Activated naive CD4-positive, alpha-beta T cell treated with anti-CD3 and anti-CD28 coated beads, Interleukin-2, amount 10 ng/mL, durations not matched to agents 7 days and 5 days (primary cell): ENCODE measurements around the gene PLIN1.
"Not testable (repeated sequence)": the region's sequence is repeated elsewhere in the genome, so short reads cannot be mapped to it uniquely, and the experiment has no call there.

ENCODE experiments used
- CTCF ChIA-PET: fragments of 350-600 bp; sonication (Branson Sonifier 250); formaldehyde crosslinking; loops from one replicate; lab custom pipeline; 2021; ENCODE audit warnings: antibody characterized with exemption; lab: Charles Lee
- DNase-seq: peaks from one replicate; pipeline ENCODE4 v3.0.0-alpha.2; 2020
- H3K27ac Mint-ChIP-seq: one replicate; pipeline ENCODE4 v1.8.0; 2021; ENCODE audit warnings: mild to moderate bottlenecking, moderate library complexity, mixed read lengths
- H3K27me3 Mint-ChIP-seq: one replicate; pipeline ENCODE4 v1.8.0; 2021; ENCODE audit warnings: mild to moderate bottlenecking, mixed read lengths
- H3K36me3 Mint-ChIP-seq: one replicate; pipeline ENCODE4 v1.8.0; 2021; ENCODE audit warnings: mixed read lengths
- H3K4me1 Mint-ChIP-seq: one replicate; pipeline ENCODE4 v1.8.0; 2021; ENCODE audit warnings: mixed read lengths
- H3K4me3 Mint-ChIP-seq: one replicate; pipeline ENCODE4 v1.8.0; 2021; ENCODE audit warnings: mild to moderate bottlenecking, moderate library complexity, mixed read lengths
- H3K9me3 Mint-ChIP-seq: one replicate; pipeline ENCODE4 v1.8.0; 2021; ENCODE audit warnings: mixed read lengths

Gene PLIN1, protein sequence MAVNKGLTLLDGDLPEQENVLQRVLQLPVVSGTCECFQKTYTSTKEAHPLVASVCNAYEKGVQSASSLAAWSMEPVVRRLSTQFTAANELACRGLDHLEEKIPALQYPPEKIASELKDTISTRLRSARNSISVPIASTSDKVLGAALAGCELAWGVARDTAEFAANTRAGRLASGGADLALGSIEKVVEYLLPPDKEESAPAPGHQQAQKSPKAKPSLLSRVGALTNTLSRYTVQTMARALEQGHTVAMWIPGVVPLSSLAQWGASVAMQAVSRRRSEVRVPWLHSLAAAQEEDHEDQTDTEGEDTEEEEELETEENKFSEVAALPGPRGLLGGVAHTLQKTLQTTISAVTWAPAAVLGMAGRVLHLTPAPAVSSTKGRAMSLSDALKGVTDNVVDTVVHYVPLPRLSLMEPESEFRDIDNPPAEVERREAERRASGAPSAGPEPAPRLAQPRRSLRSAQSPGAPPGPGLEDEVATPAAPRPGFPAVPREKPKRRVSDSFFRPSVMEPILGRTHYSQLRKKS

DNA sequence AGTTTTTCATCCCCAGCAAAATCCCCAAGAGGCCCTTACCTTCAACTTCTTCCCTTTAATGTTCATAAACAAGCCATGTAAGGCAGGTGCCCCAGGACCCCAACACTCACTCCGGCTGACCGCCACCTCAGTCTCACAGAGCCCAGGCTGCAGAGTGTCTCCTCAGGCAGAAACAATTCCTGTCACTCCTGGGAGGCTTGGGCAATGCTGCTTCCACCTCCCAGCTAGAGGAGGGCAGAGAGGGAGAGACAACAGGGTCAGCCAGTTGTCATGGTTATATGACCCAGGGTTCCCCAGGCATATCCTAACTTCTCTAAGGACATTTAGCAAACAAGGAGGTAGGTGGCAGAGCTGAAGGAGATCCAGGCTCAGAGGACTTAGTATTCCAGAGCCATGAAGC is at the start of gene PLIN1:
Gene PLIN1 (minus strand): TSS at position 156 of the 400 bp plus-strand sequence. CDS start 1,878 bp downstream, outside the sequence.
- H3K27me3 Mint-ChIP-seq: peaks cover 10% of the 10 kb centered on the region
- DNase-seq: no peak
- H3K4me1 Mint-ChIP-seq: no peaks in the 10 kb centered on the region
- H3K27ac Mint-ChIP-seq: no peak within 1 kb of the TSS
- H3K36me3 Mint-ChIP-seq: no peaks in the 10 kb centered on the region
- H3K9me3 Mint-ChIP-seq: no peaks in the 10 kb centered on the region
- no peak within 1 kb of the TSS for H3K4me3 Mint-ChIP-seq
- CTCF ChIA-PET: no interaction called here

DNA sequence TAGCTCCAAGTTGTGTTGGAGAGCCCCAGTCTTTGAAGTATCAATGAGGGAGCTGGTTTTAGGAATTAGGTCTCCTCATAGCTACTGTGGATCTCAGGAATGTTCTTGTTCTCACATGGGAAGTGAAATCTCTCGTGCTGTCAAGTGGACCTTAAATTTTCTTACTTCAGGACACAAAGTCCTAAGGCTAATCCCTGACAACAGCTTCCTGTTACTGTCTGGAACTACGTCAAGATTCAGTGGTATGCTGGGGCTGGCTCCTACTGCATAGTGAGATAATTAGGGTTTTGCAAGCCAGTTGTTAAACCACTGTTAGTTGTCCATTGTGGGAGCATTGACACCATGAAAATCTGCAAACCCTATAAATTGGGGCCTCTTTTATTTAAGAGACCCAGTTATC is 49.1 kb upstream of the PLIN1 start:
- Mint-ChIP-seq H3K27me3 (peaks cover 23% of the 10 kb centered on the region), H3K4me3 (no peak overlapping the region), H3K9me3 (peaks cover 3% of the 10 kb centered on the region), H3K27ac (no peak overlapping the region), H3K4me1 (no peaks in the 10 kb centered on the region), H3K36me3 (no peaks in the 10 kb centered on the region)
- CTCF ChIA-PET: no interaction called here
- DNase-seq: no peak

DNA sequence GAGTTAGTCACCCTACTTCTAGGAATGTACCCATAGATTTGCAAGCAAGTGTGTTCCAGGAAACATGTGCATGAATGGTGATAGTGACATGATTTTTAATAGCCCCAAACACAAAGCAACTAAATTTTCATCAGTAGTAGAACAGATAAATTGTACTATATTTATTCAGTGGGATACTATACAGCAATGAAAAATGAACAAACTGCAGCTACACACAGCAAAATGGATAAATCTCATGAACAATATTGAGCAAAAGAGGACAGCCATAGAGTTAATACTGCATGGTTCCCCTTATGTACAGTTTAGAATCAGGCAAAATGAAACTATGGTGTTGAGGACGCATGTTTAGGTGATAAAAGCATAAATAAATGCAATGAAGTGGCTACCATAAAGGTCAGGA is 45.9 kb upstream of the PLIN1 start:
- H3K36me3 Mint-ChIP-seq: no peaks in the 10 kb centered on the region
- CTCF ChIA-PET: no interaction called here
- no peak overlapping the region for H3K4me3 Mint-ChIP-seq
- peaks cover 3% of the 10 kb centered on the region for H3K9me3 Mint-ChIP-seq
- H3K27ac Mint-ChIP-seq: no peak overlapping the region
- H3K27me3 Mint-ChIP-seq: peaks cover 21% of the 10 kb centered on the region
- DNase-seq: no peak
- no peaks in the 10 kb centered on the region for H3K4me1 Mint-ChIP-seq

DNA sequence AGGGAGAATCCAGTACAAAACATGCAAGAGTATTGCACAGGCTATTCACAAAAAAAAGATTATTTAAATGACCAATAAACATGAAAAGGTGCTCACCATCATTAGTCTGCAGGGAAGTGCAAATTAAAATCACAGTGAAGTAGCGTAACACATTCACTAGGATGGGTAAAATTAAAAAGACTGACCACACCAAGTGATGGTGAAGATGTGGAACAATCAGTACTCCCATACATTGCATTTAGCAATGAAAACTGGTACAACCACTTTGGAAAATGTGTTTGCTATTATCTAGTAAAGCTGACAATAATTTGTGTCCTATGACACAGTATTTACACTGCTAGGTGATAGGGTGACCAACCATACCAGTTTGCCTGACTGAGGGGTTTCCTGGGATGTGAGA is 45.5 kb upstream of the PLIN1 start:
- no peaks in the 10 kb centered on the region for H3K4me1 Mint-ChIP-seq
- CTCF ChIA-PET: no interaction called here
- peaks cover 25% of the 10 kb centered on the region for H3K27me3 Mint-ChIP-seq
- H3K4me3 Mint-ChIP-seq: no peak overlapping the region
- H3K27ac Mint-ChIP-seq: no peak overlapping the region
- H3K36me3 Mint-ChIP-seq: no peaks in the 10 kb centered on the region
- DNase-seq: no peak
- peaks cover 3% of the 10 kb centered on the region for H3K9me3 Mint-ChIP-seq

DNA sequence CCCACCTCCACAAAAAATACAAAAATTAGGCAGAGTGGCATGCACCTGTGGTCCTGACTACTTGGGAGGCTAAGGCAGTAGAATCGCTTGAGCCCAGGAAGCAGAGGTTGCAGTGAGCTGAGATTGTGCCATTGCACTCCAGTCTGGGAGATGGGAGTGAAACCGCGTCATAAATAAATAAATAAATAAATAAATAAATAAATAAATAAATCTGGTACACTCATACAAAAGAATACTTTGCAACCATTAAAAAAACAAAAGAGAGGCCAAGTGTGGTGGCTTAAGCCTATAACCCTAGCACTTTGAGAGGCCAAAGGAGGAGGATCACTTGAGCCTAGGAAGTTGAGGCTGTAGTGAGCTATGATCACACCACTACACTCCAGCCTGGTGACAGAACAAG is 43.9 kb upstream of the PLIN1 start:
- CTCF ChIA-PET: interaction anchor here (0.9 to 1.2 kb wide), 2 partner anchors 20 to 38 kb away, joined by 3 to 5 read pairs; no protein-coding TSS in a partner anchor
- Mint-ChIP-seq H3K9me3 (peaks cover 3% of the 10 kb centered on the region), H3K36me3 (no peaks in the 10 kb centered on the region), H3K27ac (no peak overlapping the region), H3K4me1 (no peaks in the 10 kb centered on the region), H3K27me3 (peaks cover 22% of the 10 kb centered on the region), H3K4me3 (no peak overlapping the region)
- DNase-seq: no peak

DNA sequence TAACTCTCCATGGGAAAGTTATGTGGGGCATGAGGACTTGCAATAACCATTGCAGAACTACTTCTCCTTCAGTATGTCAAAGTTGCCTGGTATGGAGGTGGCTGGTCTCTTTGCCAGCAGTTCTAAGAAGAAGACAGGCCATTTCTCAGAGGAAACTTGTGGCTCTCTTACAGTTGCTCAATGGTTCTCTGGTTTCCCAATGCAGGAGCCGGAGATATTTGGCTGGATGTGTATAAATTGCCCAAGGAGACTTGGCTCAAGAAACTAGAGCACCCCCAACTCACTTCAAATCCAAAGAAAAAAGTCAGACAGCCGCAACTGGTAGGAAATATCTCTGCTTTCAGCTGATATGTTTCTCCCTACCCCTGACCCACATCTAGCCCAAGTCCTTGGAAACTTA is 35.6 kb upstream of the PLIN1 start:
- no peak overlapping the region for H3K4me3 Mint-ChIP-seq
- H3K4me1 Mint-ChIP-seq: no peaks in the 10 kb centered on the region
- H3K9me3 Mint-ChIP-seq: no peaks in the 10 kb centered on the region
- peaks cover 10% of the 10 kb centered on the region for H3K27me3 Mint-ChIP-seq
- no peak overlapping the region for H3K27ac Mint-ChIP-seq
- CTCF ChIA-PET: no interaction called here
- no peaks in the 10 kb centered on the region for H3K36me3 Mint-ChIP-seq
- no peak for DNase-seq

DNA sequence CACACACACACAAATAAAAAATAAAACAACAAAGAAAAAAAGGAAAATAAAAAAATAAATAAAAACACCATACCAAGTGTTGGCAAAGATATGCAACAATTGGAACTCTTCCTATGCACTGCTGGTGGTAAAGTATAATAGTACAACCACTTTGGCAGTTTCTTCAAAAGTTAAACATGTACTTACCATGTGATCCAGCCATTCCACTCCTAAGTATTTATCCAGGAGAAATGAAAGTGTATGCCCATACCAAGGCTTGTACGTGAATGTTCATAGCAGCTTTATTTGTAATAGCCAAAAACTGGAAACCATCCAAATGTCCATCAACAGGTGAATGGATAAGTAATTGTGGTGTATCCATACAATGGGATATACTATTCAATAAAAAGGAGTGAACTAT is 28.4 kb upstream of the PLIN1 start:
- no peaks in the 10 kb centered on the region for H3K9me3 Mint-ChIP-seq
- H3K27ac Mint-ChIP-seq: no peak overlapping the region
- CTCF ChIA-PET: no interaction called here
- no peak for DNase-seq
- H3K4me3 Mint-ChIP-seq: no peak overlapping the region
- no peaks in the 10 kb centered on the region for H3K36me3 Mint-ChIP-seq
- no peaks in the 10 kb centered on the region for H3K4me1 Mint-ChIP-seq
- peaks cover 32% of the 10 kb centered on the region for H3K27me3 Mint-ChIP-seq

DNA sequence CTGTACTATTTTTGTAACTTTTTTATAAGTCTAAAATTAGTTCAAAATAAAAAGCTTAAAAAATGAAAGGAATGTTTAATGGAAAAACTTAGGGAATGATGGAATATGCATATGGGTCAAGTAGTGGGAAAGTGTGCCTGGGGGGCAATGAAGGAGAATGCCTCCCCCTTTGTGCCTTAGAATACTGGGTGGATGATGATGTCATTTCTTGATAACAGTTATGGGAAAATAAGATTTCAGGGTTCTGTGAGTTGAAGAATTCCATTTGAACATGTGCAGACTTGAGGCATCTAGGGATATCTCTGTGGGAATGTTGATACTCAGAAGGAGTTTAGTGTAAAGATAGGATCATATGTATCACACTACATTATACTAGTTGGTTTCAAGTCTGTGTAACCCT is 25.2 kb upstream of the PLIN1 start:
- DNase-seq: no peak
- no peaks in the 10 kb centered on the region for H3K4me1 Mint-ChIP-seq
- H3K9me3 Mint-ChIP-seq: no peaks in the 10 kb centered on the region
- no peak overlapping the region for H3K4me3 Mint-ChIP-seq
- H3K36me3 Mint-ChIP-seq: no peaks in the 10 kb centered on the region
- CTCF ChIA-PET: no interaction called here
- no peak overlapping the region for H3K27ac Mint-ChIP-seq
- H3K27me3 Mint-ChIP-seq: peaks cover 52% of the 10 kb centered on the region

DNA sequence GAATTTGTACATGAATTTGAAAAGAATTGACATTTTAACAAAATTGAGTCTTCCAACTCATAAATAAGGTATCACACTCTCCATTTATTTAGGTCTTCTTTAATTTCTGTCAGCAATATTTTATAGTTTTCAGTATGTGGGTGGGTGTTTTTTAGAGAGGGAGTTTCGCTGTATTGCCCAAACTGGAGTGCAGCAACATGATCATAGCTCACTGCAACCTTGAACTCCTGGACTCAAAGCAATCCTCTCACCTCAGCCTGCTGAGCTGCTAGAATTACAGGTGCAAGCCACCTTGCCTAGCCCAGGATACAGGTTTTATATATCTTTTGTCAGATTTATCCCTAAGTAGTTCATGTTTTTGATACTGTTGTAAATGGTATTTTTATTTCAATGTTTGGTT is 16.0 kb upstream of the PLIN1 start:
- Mint-ChIP-seq H3K9me3 (no peaks in the 10 kb centered on the region), H3K27ac (no peak overlapping the region), H3K27me3 (peaks cover 38% of the 10 kb centered on the region), H3K4me1 (peaks cover 10% of the 10 kb centered on the region), H3K36me3 (no peaks in the 10 kb centered on the region), H3K4me3 (no peak overlapping the region)
- CTCF ChIA-PET: no interaction called here
- no peak for DNase-seq

DNA sequence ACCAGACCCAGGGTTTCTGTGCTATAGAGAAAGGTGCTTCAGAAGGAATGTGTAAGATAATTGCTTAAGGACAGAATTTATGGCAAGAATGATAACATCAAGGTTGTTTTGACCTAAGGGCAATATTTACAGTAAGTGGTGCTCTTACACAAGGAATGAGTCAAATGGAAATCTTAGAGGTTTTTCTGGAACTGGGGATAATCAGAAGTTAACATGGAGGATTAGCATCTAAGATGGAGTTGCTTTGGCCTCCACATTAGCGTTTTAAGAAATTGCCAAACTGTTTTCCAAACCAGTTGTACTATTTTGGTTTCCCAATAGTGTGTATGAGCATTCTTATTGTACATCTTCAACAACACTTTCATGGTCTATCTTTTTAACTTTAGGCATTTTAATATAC is 14.5 kb upstream of the PLIN1 start:
- Mint-ChIP-seq H3K9me3 (no peaks in the 10 kb centered on the region), H3K27me3 (peaks cover 29% of the 10 kb centered on the region), H3K4me3 (no peak overlapping the region), H3K27ac (no peak overlapping the region), H3K36me3 (no peaks in the 10 kb centered on the region), H3K4me1 (peaks cover 19% of the 10 kb centered on the region)
- CTCF ChIA-PET: no interaction called here
- DNase-seq: no peak

DNA sequence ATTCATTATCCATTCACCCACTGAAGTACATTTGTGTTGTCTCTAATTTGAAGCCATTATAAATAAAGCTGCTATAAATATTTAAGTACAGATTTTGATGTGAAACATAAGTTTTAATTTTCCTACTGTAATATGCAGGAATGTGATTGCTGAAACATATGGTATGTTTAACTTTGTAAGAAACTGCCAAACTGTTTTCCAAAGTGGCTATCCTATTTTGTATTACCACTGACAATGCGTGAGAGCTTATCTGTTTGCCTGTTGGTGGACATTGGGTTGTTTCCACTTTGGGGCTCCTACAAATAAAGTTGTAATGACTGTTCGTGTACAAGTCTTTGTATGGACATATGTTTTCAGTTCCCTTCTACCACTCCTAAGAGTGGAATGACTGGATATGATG is 13.9 kb upstream of the PLIN1 start:
- Mint-ChIP-seq H3K36me3 (no peaks in the 10 kb centered on the region), H3K4me1 (peaks cover 19% of the 10 kb centered on the region), H3K27ac (no peak overlapping the region), H3K27me3 (peaks cover 29% of the 10 kb centered on the region), H3K4me3 (no peak overlapping the region), H3K9me3 (no peaks in the 10 kb centered on the region)
- CTCF ChIA-PET: no interaction called here
- DNase-seq: no peak

DNA sequence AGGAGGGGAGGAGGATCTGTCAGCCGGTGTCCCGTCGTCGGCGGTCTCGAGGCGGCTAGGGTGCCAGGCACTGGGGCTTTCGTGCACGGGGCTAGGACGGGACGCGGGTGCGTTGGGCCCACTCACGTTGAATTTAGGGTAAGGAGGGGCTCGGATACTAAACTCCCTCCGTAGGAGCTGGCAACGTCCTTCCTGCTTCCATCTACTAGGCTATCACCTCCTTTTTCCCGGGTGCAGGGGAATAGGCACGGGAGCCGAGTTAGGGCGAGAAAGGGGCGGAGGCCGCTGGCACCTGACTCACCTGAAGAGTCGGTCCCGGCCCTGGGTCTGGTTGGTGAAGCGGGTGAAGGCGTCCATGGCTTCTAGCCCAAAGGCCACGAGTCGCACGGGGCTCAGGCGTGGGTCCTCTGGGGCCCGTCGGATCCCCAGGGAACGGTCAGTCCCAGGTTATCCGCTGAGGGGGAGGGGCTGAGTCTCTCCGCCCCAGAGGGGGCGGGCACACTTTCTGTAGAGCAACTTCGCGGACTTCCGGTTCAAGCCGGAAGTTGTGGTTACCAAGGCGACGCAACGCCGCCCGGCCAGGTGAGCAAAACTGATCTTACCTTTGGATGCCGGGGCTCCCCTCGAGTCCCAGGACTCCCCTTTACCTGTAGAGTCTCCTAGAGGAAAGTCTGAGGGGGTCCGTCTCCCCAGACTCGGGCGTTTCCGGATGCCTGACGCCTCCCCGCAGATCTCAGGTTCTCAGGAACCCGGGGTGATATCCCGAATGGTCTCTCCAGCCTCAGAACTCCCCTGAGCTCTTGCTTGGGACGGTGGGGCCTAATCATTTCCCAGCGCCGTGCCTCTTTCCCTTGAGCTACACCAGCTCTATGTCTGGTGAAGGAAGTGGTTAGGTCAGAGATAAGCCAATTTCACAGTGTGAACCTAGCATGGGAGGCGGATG is 11.4 kb upstream of the PLIN1 start, which contains the start of the genes PEX11A and WDR93:
Gene PEX11A (minus strand): TSS at position 479 of the 943 bp plus-strand sequence. CDS start 122 bp downstream, at position 357.
Gene WDR93 (plus strand): TSS at position 536 of the 943 bp plus-strand sequence. CDS start 10,936 bp downstream, outside the sequence.
- Mint-ChIP-seq H3K27ac (peak within 1 kb of the TSS; percentile 22), H3K4me3 (peak within 1 kb of the TSS; percentile 81), H3K9me3 (no peaks in the 10 kb centered on the region), H3K36me3 (no peaks in the 10 kb centered on the region), H3K4me1 (peaks cover 19% of the 10 kb centered on the region), H3K27me3 (peaks cover 14% of the 10 kb centered on the region)
- peak; percentile 84 for DNase-seq
- CTCF ChIA-PET: no interaction called here

DNA sequence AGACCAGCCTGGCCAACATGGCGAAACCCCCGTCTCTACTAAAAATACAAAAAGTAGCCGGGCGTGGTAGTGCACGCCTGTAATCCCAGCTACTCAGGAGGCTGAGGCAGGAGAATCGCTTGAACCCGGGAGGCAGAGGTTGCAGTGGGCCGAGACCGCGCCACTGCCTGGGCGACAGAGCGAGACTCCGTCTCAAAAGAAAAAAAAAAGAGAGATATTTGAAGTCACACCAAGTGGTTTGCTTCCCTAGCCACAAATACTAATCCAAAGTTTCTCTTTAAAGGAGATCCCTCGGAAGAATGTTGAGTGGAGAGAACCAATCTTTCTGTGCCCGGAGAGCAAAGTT is 10.7 kb upstream of the PLIN1 start:
- CTCF ChIA-PET, H3K36me3 Mint-ChIP-seq, H3K27ac Mint-ChIP-seq, H3K9me3 Mint-ChIP-seq, DNase-seq: not testable (repeated sequence)
- H3K4me1 Mint-ChIP-seq: peaks cover 19% of the 10 kb centered on the region
- H3K4me3 Mint-ChIP-seq: peak overlapping the region; percentile 81
- H3K27me3 Mint-ChIP-seq: peaks cover 14% of the 10 kb centered on the region

DNA sequence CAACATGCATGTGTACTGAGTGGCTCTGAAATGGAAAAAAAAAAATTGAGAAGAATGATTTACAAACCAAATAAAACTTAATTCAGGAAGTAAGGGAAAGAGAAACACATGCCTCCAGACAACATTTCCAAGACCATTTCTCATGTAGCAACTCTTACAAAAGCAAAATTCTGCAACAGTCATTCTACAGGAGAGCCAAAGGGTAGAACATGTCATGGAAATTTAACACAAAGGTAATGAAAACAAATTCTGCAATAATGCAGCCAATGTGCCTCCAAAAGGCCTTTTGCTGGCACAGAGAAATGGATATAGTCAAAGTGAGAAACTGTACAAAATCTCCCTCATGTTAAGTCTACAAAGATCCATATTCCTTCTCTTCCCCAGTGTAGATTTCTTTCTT is 7.4 kb upstream of the PLIN1 start:
- CTCF ChIA-PET: no interaction called here
- peaks cover 19% of the 10 kb centered on the region for H3K4me1 Mint-ChIP-seq
- no peaks in the 10 kb centered on the region for H3K9me3 Mint-ChIP-seq
- no peak overlapping the region for H3K27ac Mint-ChIP-seq
- no peaks in the 10 kb centered on the region for H3K36me3 Mint-ChIP-seq
- no peak for DNase-seq
- no peak overlapping the region for H3K4me3 Mint-ChIP-seq
- peaks cover 10% of the 10 kb centered on the region for H3K27me3 Mint-ChIP-seq
